GM23338 (cell line): Measurements from ENCODE around the gene AIF1L.

Source experiments
- CREB1 ChIP-seq: fragments of 250-450 bp; sonication (Bioruptor Pico); IDR thresholded peaks from 2 replicates; pipeline ENCODE4 v1.5.0; 2020; ENCODE audit warnings: low read depth, mild to moderate bottlenecking, moderate library complexity
- EZH2 ChIP-seq: fragments of 200-600 bp; sonication (generic); IDR thresholded peaks from one replicate; pipeline ENCODE4 v1.8.0; 2017; ENCODE audit warnings: antibody characterized with exemption, mild to moderate bottlenecking, low read depth; ENCODE audit not compliant: unreplicated experiment
- EZH2phosphoT487 ChIP-seq: fragments of 200-600 bp; sonication (generic); IDR thresholded peaks from one replicate; pipeline ENCODE4 v1.8.1; 2018; ENCODE audit warnings: antibody characterized with exemption; ENCODE audit not compliant: unreplicated experiment
- JUNB ChIP-seq: IDR thresholded peaks from one replicate; pipeline ENCODE4 v1.6.1; 2016; ENCODE audit warnings: antibody characterized with exemption; ENCODE audit not compliant: unreplicated experiment
- POLR2AphosphoS5 ChIP-seq: IDR thresholded peaks from 2 replicates; pipeline ENCODE4 v1.6.1; 2016; ENCODE audit warnings: antibody characterized with exemption, low read depth
- ZNF114 ChIP-seq: fragments of 250-450 bp; sonication (Bioruptor Pico); IDR thresholded peaks from 2 replicates; pipeline ENCODE4 v1.5.0; 2020; ENCODE audit warnings: mild to moderate bottlenecking, moderate library complexity
- ZNF331 ChIP-seq: fragments of 250-450 bp; sonication (Bioruptor Pico); IDR thresholded peaks from 2 replicates; pipeline ENCODE4 v1.5.0; 2020; ENCODE audit warnings: low read depth, mild to moderate bottlenecking, moderate library complexity
- TF ChIP-seq, protein P1 (sequence below), 2 experiments: fragments of 200-600 bp in 1 of 2; sonication (generic) in 1 of 2; conservative IDR thresholded peaks; 2 replicates each; pipeline versions ENCODE4 v1.5.1 to v1.6.1; 2016 to 2017; ENCODE audit warnings: antibody characterized with exemption in 2 of 2, low read depth in 2 of 2, mild to moderate bottlenecking in 2 of 2, moderate library complexity in 1 of 2

DNA sequence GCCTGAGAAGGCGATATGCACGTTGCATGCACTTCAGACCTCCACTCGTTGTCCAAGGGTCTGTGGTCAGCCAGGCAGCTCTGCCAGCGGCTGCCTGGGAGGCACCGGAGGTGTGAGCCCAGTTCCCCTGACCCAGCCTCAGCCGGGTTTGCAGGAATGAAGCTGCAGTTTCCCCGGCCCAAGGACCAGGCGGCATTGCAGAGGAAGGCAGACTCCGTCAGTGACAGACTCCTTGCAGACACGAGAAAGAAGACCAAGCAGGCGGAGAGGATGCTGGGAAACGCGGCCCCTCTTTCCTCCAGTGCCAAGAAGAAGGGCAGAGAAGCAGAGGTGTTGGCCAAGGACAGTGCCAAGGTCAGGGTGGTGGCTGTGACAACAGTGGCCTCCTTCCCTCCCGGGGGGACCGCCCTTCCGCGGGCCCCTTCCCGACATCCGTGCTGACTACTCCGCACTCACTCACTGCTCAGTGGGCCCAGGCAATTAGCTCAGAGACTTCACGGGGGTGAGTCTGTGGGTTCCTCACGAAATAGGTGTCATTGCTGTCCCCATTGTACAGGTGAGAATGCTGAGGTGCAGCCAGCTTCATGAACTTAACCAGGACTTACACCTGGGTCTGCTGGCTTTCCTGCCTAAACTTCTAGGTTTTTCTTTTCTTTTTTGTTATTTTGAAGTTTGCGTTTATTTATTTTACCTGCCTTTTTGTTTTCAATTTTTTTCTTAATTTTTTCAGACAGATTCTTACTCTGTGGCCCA is 10.8 kb upstream of the AIF1L start:
- TF ChIP-seq, protein P1, sequence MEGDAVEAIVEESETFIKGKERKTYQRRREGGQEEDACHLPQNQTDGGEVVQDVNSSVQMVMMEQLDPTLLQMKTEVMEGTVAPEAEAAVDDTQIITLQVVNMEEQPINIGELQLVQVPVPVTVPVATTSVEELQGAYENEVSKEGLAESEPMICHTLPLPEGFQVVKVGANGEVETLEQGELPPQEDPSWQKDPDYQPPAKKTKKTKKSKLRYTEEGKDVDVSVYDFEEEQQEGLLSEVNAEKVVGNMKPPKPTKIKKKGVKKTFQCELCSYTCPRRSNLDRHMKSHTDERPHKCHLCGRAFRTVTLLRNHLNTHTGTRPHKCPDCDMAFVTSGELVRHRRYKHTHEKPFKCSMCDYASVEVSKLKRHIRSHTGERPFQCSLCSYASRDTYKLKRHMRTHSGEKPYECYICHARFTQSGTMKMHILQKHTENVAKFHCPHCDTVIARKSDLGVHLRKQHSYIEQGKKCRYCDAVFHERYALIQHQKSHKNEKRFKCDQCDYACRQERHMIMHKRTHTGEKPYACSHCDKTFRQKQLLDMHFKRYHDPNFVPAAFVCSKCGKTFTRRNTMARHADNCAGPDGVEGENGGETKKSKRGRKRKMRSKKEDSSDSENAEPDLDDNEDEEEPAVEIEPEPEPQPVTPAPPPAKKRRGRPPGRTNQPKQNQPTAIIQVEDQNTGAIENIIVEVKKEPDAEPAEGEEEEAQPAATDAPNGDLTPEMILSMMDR (conservative IDR thresholded peaks at IDR 0.05; ENCODE audit: low read depth in 2 of 2) = no peak
- TF ChIP-seq ZNF114 = no peak
- no peak for TF ChIP-seq EZH2phosphoT487
- no peak for TF ChIP-seq JUNB
- TF ChIP-seq POLR2AphosphoS5 = no peak
- no peak for TF ChIP-seq EZH2
- TF ChIP-seq ZNF331 (CRISPR knock-in tag) = no peak
- no peak for TF ChIP-seq CREB1 (CRISPR knock-in tag)
